GM23338 (cell line): ENCODE data around the gene DNLZ.

ENCODE experiments used
- CREB1 ChIP-seq: fragments of 250-450 bp; sonication (Bioruptor Pico); IDR thresholded peaks from 2 replicates; pipeline ENCODE4 v1.5.0; 2020; ENCODE audit warnings: low read depth, mild to moderate bottlenecking, moderate library complexity
- EZH2 ChIP-seq: fragments of 200-600 bp; sonication (generic); IDR thresholded peaks from one replicate; pipeline ENCODE4 v1.8.0; 2017; ENCODE audit warnings: antibody characterized with exemption, mild to moderate bottlenecking, low read depth; ENCODE audit not compliant: unreplicated experiment
- EZH2phosphoT487 ChIP-seq: fragments of 200-600 bp; sonication (generic); IDR thresholded peaks from one replicate; pipeline ENCODE4 v1.8.1; 2018; ENCODE audit warnings: antibody characterized with exemption; ENCODE audit not compliant: unreplicated experiment
- JUNB ChIP-seq: IDR thresholded peaks from one replicate; pipeline ENCODE4 v1.6.1; 2016; ENCODE audit warnings: antibody characterized with exemption; ENCODE audit not compliant: unreplicated experiment
- NANOG ChIP-seq: IDR thresholded peaks from 2 replicates; pipeline ENCODE4 v1.6.1; 2016; ENCODE audit warnings: antibody characterized with exemption, borderline replicate concordance
- POLR2AphosphoS5 ChIP-seq: IDR thresholded peaks from 2 replicates; pipeline ENCODE4 v1.6.1; 2016; ENCODE audit warnings: antibody characterized with exemption, low read depth
- STAT1 ChIP-seq: IDR thresholded peaks from one replicate; pipeline ENCODE4 v1.6.1; 2016; ENCODE audit warnings: antibody characterized with exemption; ENCODE audit not compliant: unreplicated experiment
- ZNF114 ChIP-seq: fragments of 250-450 bp; sonication (Bioruptor Pico); IDR thresholded peaks from 2 replicates; pipeline ENCODE4 v1.5.0; 2020; ENCODE audit warnings: mild to moderate bottlenecking, moderate library complexity
- ZNF331 ChIP-seq: fragments of 250-450 bp; sonication (Bioruptor Pico); IDR thresholded peaks from 2 replicates; pipeline ENCODE4 v1.5.0; 2020; ENCODE audit warnings: low read depth, mild to moderate bottlenecking, moderate library complexity
- TF ChIP-seq, protein P1 (sequence below), 2 experiments: fragments of 200-600 bp in 1 of 2; sonication (generic) in 1 of 2; conservative IDR thresholded peaks; 2 replicates each; pipeline versions ENCODE4 v1.5.1 to v1.6.1; 2016 to 2017; ENCODE audit warnings: antibody characterized with exemption in 2 of 2, low read depth in 2 of 2, mild to moderate bottlenecking in 2 of 2, moderate library complexity in 1 of 2
- TF ChIP-seq, protein P2 (sequence below): IDR thresholded peaks from one replicate; pipeline ENCODE4 v1.6.1; 2018; ENCODE audit warnings: antibody characterized with exemption; ENCODE audit not compliant: unreplicated experiment
- TF ChIP-seq, protein P3 (sequence below): IDR thresholded peaks from 2 replicates; pipeline ENCODE4 v1.6.1; 2016; ENCODE audit warnings: antibody characterized with exemption
- TF ChIP-seq, protein P4 (sequence below): fragments of 250-450 bp; sonication (Bioruptor Pico); IDR thresholded peaks from 2 replicates; pipeline ENCODE4 v1.5.0; 2020; ENCODE audit warnings: mild to moderate bottlenecking, moderate library complexity

DNA sequence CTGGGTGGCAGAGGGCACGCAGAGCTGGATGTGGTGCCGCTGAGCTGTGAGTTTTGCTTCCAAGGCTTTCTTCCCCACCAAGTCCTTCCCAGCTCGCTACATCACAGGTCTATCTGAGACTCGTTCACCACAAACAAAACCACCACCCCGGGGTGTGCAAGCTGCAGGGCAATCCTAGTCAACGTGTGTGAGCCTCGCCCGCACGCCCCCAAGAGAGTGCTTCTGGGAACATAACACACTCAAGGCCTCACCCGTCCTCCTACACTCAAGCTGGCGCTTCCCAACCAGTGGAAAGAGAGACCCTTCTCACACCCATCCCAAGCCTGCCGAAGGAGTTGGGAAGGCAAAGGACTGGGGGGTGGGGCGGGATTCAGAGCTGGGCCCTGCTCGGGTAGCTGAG, 25.9 kb upstream of the DNLZ start:
- TF ChIP-seq EZH2phosphoT487 (no peak), EZH2 (no peak), ZNF114 (CRISPR knock-in tag) (no peak), POLR2AphosphoS5 (no peak), JUNB (no peak), CREB1 (no peak), NANOG (no peak), STAT1 (no peak), ZNF331 (CRISPR knock-in tag) (no peak)
- TF ChIP-seq, protein P1, sequence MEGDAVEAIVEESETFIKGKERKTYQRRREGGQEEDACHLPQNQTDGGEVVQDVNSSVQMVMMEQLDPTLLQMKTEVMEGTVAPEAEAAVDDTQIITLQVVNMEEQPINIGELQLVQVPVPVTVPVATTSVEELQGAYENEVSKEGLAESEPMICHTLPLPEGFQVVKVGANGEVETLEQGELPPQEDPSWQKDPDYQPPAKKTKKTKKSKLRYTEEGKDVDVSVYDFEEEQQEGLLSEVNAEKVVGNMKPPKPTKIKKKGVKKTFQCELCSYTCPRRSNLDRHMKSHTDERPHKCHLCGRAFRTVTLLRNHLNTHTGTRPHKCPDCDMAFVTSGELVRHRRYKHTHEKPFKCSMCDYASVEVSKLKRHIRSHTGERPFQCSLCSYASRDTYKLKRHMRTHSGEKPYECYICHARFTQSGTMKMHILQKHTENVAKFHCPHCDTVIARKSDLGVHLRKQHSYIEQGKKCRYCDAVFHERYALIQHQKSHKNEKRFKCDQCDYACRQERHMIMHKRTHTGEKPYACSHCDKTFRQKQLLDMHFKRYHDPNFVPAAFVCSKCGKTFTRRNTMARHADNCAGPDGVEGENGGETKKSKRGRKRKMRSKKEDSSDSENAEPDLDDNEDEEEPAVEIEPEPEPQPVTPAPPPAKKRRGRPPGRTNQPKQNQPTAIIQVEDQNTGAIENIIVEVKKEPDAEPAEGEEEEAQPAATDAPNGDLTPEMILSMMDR (conservative IDR thresholded peaks at IDR 0.05; ENCODE audit: low read depth in 2 of 2): no peak
- TF ChIP-seq, protein P2, sequence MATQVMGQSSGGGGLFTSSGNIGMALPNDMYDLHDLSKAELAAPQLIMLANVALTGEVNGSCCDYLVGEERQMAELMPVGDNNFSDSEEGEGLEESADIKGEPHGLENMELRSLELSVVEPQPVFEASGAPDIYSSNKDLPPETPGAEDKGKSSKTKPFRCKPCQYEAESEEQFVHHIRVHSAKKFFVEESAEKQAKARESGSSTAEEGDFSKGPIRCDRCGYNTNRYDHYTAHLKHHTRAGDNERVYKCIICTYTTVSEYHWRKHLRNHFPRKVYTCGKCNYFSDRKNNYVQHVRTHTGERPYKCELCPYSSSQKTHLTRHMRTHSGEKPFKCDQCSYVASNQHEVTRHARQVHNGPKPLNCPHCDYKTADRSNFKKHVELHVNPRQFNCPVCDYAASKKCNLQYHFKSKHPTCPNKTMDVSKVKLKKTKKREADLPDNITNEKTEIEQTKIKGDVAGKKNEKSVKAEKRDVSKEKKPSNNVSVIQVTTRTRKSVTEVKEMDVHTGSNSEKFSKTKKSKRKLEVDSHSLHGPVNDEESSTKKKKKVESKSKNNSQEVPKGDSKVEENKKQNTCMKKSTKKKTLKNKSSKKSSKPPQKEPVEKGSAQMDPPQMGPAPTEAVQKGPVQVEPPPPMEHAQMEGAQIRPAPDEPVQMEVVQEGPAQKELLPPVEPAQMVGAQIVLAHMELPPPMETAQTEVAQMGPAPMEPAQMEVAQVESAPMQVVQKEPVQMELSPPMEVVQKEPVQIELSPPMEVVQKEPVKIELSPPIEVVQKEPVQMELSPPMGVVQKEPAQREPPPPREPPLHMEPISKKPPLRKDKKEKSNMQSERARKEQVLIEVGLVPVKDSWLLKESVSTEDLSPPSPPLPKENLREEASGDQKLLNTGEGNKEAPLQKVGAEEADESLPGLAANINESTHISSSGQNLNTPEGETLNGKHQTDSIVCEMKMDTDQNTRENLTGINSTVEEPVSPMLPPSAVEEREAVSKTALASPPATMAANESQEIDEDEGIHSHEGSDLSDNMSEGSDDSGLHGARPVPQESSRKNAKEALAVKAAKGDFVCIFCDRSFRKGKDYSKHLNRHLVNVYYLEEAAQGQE: no peak
- TF ChIP-seq, protein P3, sequence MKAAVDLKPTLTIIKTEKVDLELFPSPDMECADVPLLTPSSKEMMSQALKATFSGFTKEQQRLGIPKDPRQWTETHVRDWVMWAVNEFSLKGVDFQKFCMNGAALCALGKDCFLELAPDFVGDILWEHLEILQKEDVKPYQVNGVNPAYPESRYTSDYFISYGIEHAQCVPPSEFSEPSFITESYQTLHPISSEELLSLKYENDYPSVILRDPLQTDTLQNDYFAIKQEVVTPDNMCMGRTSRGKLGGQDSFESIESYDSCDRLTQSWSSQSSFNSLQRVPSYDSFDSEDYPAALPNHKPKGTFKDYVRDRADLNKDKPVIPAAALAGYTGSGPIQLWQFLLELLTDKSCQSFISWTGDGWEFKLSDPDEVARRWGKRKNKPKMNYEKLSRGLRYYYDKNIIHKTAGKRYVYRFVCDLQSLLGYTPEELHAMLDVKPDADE: no peak
- TF ChIP-seq, protein P4, sequence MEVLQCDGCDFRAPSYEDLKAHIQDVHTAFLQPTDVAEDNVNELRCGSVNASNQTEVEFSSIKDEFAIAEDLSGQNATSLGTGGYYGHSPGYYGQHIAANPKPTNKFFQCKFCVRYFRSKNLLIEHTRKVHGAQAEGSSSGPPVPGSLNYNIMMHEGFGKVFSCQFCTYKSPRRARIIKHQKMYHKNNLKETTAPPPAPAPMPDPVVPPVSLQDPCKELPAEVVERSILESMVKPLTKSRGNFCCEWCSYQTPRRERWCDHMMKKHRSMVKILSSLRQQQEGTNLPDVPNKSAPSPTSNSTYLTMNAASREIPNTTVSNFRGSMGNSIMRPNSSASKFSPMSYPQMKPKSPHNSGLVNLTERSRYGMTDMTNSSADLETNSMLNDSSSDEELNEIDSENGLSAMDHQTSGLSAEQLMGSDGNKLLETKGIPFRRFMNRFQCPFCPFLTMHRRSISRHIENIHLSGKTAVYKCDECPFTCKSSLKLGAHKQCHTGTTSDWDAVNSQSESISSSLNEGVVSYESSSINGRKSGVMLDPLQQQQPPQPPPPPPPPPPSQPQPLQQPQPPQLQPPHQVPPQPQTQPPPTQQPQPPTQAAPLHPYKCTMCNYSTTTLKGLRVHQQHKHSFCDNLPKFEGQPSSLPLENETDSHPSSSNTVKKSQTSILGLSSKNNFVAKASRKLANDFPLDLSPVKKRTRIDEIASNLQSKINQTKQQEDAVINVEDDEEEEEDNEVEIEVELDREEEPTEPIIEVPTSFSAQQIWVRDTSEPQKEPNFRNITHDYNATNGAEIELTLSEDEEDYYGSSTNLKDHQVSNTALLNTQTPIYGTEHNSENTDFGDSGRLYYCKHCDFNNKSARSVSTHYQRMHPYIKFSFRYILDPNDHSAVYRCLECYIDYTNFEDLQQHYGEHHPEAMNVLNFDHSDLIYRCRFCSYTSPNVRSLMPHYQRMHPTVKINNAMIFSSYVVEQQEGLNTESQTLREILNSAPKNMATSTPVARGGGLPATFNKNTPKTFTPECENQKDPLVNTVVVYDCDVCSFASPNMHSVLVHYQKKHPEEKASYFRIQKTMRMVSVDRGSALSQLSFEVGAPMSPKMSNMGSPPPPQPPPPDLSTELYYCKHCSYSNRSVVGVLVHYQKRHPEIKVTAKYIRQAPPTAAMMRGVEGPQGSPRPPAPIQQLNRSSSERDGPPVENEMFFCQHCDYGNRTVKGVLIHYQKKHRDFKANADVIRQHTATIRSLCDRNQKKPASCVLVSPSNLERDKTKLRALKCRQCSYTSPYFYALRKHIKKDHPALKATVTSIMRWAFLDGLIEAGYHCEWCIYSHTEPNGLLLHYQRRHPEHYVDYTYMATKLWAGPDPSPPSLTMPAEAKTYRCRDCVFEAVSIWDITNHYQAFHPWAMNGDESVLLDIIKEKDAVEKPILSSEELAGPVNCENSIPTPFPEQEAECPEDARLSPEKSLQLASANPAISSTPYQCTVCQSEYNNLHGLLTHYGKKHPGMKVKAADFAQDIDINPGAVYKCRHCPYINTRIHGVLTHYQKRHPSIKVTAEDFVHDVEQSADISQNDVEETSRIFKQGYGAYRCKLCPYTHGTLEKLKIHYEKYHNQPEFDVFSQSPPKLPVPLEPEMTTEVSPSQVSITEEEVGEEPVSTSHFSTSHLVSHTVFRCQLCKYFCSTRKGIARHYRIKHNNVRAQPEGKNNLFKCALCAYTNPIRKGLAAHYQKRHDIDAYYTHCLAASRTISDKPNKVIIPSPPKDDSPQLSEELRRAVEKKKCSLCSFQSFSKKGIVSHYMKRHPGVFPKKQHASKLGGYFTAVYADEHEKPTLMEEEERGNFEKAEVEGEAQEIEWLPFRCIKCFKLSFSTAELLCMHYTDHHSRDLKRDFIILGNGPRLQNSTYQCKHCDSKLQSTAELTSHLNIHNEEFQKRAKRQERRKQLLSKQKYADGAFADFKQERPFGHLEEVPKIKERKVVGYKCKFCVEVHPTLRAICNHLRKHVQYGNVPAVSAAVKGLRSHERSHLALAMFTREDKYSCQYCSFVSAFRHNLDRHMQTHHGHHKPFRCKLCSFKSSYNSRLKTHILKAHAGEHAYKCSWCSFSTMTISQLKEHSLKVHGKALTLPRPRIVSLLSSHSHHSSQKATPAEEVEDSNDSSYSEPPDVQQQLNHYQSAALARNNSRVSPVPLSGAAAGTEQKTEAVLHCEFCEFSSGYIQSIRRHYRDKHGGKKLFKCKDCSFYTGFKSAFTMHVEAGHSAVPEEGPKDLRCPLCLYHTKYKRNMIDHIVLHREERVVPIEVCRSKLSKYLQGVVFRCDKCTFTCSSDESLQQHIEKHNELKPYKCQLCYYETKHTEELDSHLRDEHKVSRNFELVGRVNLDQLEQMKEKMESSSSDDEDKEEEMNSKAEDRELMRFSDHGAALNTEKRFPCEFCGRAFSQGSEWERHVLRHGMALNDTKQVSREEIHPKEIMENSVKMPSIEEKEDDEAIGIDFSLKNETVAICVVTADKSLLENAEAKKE (CRISPR knock-in tag): no peak
